Measurements from ENCODE around the gene HEBP1.

HEBP1 gene

DNA sequence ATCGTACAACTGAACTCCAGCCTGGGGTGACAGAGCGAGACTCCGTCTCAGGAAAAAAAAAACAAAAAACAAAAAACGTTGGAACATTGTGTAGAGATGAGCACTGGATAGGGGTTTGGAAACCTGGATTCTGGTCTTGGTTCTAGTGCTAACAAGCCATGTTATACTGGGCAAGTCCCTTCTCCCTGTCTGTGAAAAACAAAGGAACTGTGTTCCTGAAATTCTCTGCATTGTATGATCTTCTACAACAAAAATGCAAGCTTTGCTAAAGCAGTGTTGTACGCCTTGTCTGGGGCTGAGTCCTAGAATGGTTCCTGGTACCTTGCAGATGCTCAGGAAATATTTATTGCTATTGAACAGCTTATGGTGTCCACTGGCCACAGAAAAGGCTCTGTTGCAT, 61.5 kb downstream of the HEBP1 start:
- Histone ChIP-seq H3K36me3 (replicated peaks; ENCODE audit: low read depth, low read length) (no peaks in the 10 kb centered on the region), H2AFZ (ENCODE audit: low read depth, low read length) (no peak overlapping the region), H3K27ac (ENCODE audit: low read length) (no peak overlapping the region), H4K20me1 (ENCODE audit: insufficient read depth, low read length) (no peaks in the 10 kb centered on the region), H3K9me3 (ENCODE audit: insufficient read depth, low read length) (no peaks in the 10 kb centered on the region), H3K4me2 (ENCODE audit: low read length) (no peak overlapping the region), H3K4me1 (ENCODE audit: low read length) (no peaks in the 10 kb centered on the region), H3K79me2 (ENCODE audit: low read length) (no peaks in the 10 kb centered on the region), H3K27me3 (ENCODE audit: low read depth, low read length) (peaks cover 39% of the 10 kb centered on the region), H3K4me3 (ENCODE audit: low read length) (no peak overlapping the region), H3K9ac (ENCODE audit: low read length) (no peak overlapping the region)
- no peak for TF ChIP-seq EZH2phosphoT487 (IDR thresholded peaks at IDR 0.05; ENCODE audit: low read depth)
- TF ChIP-seq CTCF (IDR thresholded peaks at IDR 0.05; ENCODE audit: low read depth, low read length), result no peak

- no peak overlapping the region for H3K9ac ChIP-seq (ENCODE audit: low read length)
- H3K4me2 ChIP-seq (ENCODE audit: low read length), result no peak overlapping the region
- TF ChIP-seq EZH2phosphoT487 (IDR thresholded peaks at IDR 0.05; ENCODE audit: low read depth), result no peak
- TF ChIP-seq CTCF (IDR thresholded peaks at IDR 0.05; ENCODE audit: low read depth, low read length), result no peak
- peaks cover 36% of the 10 kb centered on the region for H3K27me3 ChIP-seq (ENCODE audit: low read depth, low read length)
- H3K27ac ChIP-seq (ENCODE audit: low read length), result no peak overlapping the region
- no peaks in the 10 kb centered on the region for H3K36me3 ChIP-seq (replicated peaks; ENCODE audit: low read depth, low read length)
- no peaks in the 10 kb centered on the region for H3K9me3 ChIP-seq (ENCODE audit: insufficient read depth, low read length)
- no peaks in the 10 kb centered on the region for H3K4me1 ChIP-seq (ENCODE audit: low read length)
- H3K4me3 ChIP-seq (ENCODE audit: low read length), result no peak overlapping the region
- H3K79me2 ChIP-seq (ENCODE audit: low read length), result no peaks in the 10 kb centered on the region
- no peaks in the 10 kb centered on the region for H4K20me1 ChIP-seq (ENCODE audit: insufficient read depth, low read length)
- H2AFZ ChIP-seq (ENCODE audit: low read depth, low read length), result no peak overlapping the region
Observed at GRCh38 chr12:12936983-12937491, 63.0 kb downstream of the HEBP1 start.

GRCh38 chr12:12934556-12934955, 65.5 kb downstream of the HEBP1 start:
- no peak for TF ChIP-seq CTCF (IDR thresholded peaks at IDR 0.05; ENCODE audit: low read depth, low read length)
- TF ChIP-seq EZH2phosphoT487 (IDR thresholded peaks at IDR 0.05; ENCODE audit: low read depth), result no peak
- H3K27me3 ChIP-seq (ENCODE audit: low read depth, low read length), result peaks cover 40% of the 10 kb centered on the region
- H3K27ac ChIP-seq (ENCODE audit: low read length), result no peak overlapping the region
- no peaks in the 10 kb centered on the region for H3K36me3 ChIP-seq (replicated peaks; ENCODE audit: low read depth, low read length)
- no peaks in the 10 kb centered on the region for H3K4me1 ChIP-seq (ENCODE audit: low read length)
- no peak overlapping the region for H3K9ac ChIP-seq (ENCODE audit: low read length)
- H4K20me1 ChIP-seq (ENCODE audit: insufficient read depth, low read length), result no peaks in the 10 kb centered on the region
- H3K9me3 ChIP-seq (ENCODE audit: insufficient read depth, low read length), result no peaks in the 10 kb centered on the region
- H3K4me3 ChIP-seq (ENCODE audit: low read length), result no peak overlapping the region
- no peaks in the 10 kb centered on the region for H3K79me2 ChIP-seq (ENCODE audit: low read length)
- no peak overlapping the region for H3K4me2 ChIP-seq (ENCODE audit: low read length)
- H2AFZ ChIP-seq (ENCODE audit: low read depth, low read length), result no peak overlapping the region

DNA sequence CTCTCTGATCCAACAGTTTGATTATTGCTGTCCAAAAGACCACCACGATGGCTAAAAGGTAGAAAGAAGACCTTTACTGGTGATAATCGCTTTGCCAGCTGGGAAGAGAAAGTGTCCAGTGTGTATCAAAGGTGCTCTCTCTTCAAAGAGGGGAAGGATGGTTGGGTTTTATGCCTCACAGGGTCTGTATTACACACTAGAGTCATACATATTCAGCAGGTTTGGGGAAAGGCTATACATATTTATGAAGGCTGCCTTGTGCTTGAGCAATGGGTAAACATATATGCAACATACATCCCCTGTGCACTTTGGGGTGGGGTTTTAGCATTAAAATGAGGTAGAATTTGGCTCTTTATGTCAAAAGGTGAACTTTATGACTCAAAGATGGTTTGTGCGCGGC, 66.3 kb downstream of the HEBP1 start:
- no peak for TF ChIP-seq EZH2phosphoT487 (IDR thresholded peaks at IDR 0.05; ENCODE audit: low read depth)
- TF ChIP-seq CTCF (IDR thresholded peaks at IDR 0.05; ENCODE audit: low read depth, low read length), result no peak
- H3K4me3 ChIP-seq (ENCODE audit: low read length), result no peak overlapping the region
- H3K4me2 ChIP-seq (ENCODE audit: low read length), result no peak overlapping the region

More for the DNA sequence above, 66.3 kb downstream of the HEBP1 start:
- Histone ChIP-seq H3K27ac (ENCODE audit: low read length) (no peak overlapping the region), H2AFZ (ENCODE audit: low read depth, low read length) (no peak overlapping the region), H3K9ac (ENCODE audit: low read length) (no peak overlapping the region), H4K20me1 (ENCODE audit: insufficient read depth, low read length) (no peaks in the 10 kb centered on the region), H3K36me3 (replicated peaks; ENCODE audit: low read depth, low read length) (no peaks in the 10 kb centered on the region), H3K27me3 (ENCODE audit: low read depth, low read length) (peaks cover 32% of the 10 kb centered on the region), H3K4me1 (ENCODE audit: low read length) (no peaks in the 10 kb centered on the region), H3K9me3 (ENCODE audit: insufficient read depth, low read length) (no peaks in the 10 kb centered on the region), H3K79me2 (ENCODE audit: low read length) (no peaks in the 10 kb centered on the region)

Data from OCI-LY3 (cell line).